SH-SY5Y (cell line): ENCODE data around the gene QDPR.

Source experiments
- GATA2 ChIP-seq: IDR thresholded peaks from 2 replicates; pipeline ENCODE4 v1.6.1; 2011; ENCODE audit warnings: mild to moderate bottlenecking, low read depth, low read length
- GATA3 ChIP-seq: IDR thresholded peaks from 2 replicates; pipeline ENCODE4 v1.6.1; 2011; ENCODE audit warnings: low read depth, mild to moderate bottlenecking, low read length, moderate library complexity

- TF ChIP-seq GATA3 (no peak), GATA2 (no peak)
Measured at GRCh38 chr4:17557880-17558279, 46.0 kb upstream of the QDPR start.
